ENCODE measurements around the gene ZNF117.
"Not testable (repeated sequence)": the region's sequence is repeated elsewhere in the genome, so short reads cannot be mapped to it uniquely, and the experiment has no call there.

The ZNF117 gene

GRCh38 chr7:65009394-65009793, 18.6 kb upstream of the ZNF117 start:
- H3K9me3 ChIP-seq (ENCODE audit: control insufficient read depth, low read length); H3K4me1 ChIP-seq (ENCODE audit: control insufficient read depth, insufficient read depth, low read length); H3K27me3 ChIP-seq (ENCODE audit: control insufficient read depth, insufficient read depth, low read length, poor library complexity, severe bottlenecking); H3K36me3 ChIP-seq (ENCODE audit: control insufficient read depth, insufficient read depth, low read length); H3K4me3 ChIP-seq (ENCODE audit: insufficient read depth, low read depth, low read length); H3K27ac ChIP-seq (ENCODE audit: insufficient read depth, low read depth, low read length, poor library complexity, severe bottlenecking): not testable (repeated sequence)
- WGBS, 2 experiments: 76 to 92% methylated on average over 2 of the region's 2 CpGs

GRCh38 chr7:65007036-65007435, 16.2 kb upstream of the ZNF117 start:
- not testable (repeated sequence) for H3K36me3 ChIP-seq (ENCODE audit: control insufficient read depth, insufficient read depth, low read length); H3K4me1 ChIP-seq (ENCODE audit: control insufficient read depth, insufficient read depth, low read length); H3K9me3 ChIP-seq (ENCODE audit: control insufficient read depth, low read length); H3K4me3 ChIP-seq (ENCODE audit: insufficient read depth, low read depth, low read length); H3K27ac ChIP-seq (ENCODE audit: insufficient read depth, low read depth, low read length, poor library complexity, severe bottlenecking); H3K27me3 ChIP-seq (ENCODE audit: control insufficient read depth, insufficient read depth, low read length, poor library complexity, severe bottlenecking)
- 64 to 77% methylated on average over 3 to 4 of the region's 4 CpGs for WGBS, 2 experiments

- WGBS, 2 experiments: 0 to 1% methylated on average over 33 of the region's 33 CpGs
- peak within 1 kb of the TSS; percentile 80 for H3K4me3 ChIP-seq (ENCODE audit: insufficient read depth, low read depth, low read length)
- peaks cover 12% of the 10 kb centered on the region for H3K36me3 ChIP-seq (ENCODE audit: control insufficient read depth, insufficient read depth, low read length)
- H3K9me3 ChIP-seq (ENCODE audit: control insufficient read depth, low read length): no peaks in the 10 kb centered on the region
- peak within 1 kb of the TSS; percentile 99 for H3K27ac ChIP-seq (ENCODE audit: insufficient read depth, low read depth, low read length, poor library complexity, severe bottlenecking)
- H3K27me3 ChIP-seq (ENCODE audit: control insufficient read depth, insufficient read depth, low read length, poor library complexity, severe bottlenecking): no peaks in the 10 kb centered on the region
- H3K4me1 ChIP-seq (ENCODE audit: control insufficient read depth, insufficient read depth, low read length): no peaks in the 10 kb centered on the region
Measured at GRCh38 chr7:65006094-65006992, 15.5 kb upstream of the ZNF117 start, which contains the start of gene ERV3-1. Gene ERV3-1, minus strand, starts transcription at chr7:65006687. Its CDS starts 13,661 bp downstream, at chr7:64993026.

GRCh38 chr7:65004575-65004974, 13.7 kb upstream of the ZNF117 start:
- H3K36me3 ChIP-seq (ENCODE audit: control insufficient read depth, insufficient read depth, low read length): peaks cover 18% of the 10 kb centered on the region
- no peak overlapping the region for H3K4me3 ChIP-seq (ENCODE audit: insufficient read depth, low read depth, low read length)
- WGBS, 2 experiments: 96 to 97% methylated on average over 1 of the region's 1 CpG
- no peak overlapping the region for H3K27ac ChIP-seq (ENCODE audit: insufficient read depth, low read depth, low read length, poor library complexity, severe bottlenecking)
- H3K9me3 ChIP-seq (ENCODE audit: control insufficient read depth, low read length): no peaks in the 10 kb centered on the region
- no peaks in the 10 kb centered on the region for H3K4me1 ChIP-seq (ENCODE audit: control insufficient read depth, insufficient read depth, low read length)
- H3K27me3 ChIP-seq (ENCODE audit: control insufficient read depth, insufficient read depth, low read length, poor library complexity, severe bottlenecking): no peaks in the 10 kb centered on the region

GRCh38 chr7:65002972-65003585, 12.2 kb upstream of the ZNF117 start:
- Histone ChIP-seq H3K27me3 (ENCODE audit: control insufficient read depth, insufficient read depth, low read length, poor library complexity, severe bottlenecking) (no peaks in the 10 kb centered on the region), H3K4me1 (ENCODE audit: control insufficient read depth, insufficient read depth, low read length) (no peaks in the 10 kb centered on the region), H3K4me3 (ENCODE audit: insufficient read depth, low read depth, low read length) (no peak overlapping the region), H3K36me3 (ENCODE audit: control insufficient read depth, insufficient read depth, low read length) (peaks cover 29% of the 10 kb centered on the region), H3K9me3 (ENCODE audit: control insufficient read depth, low read length) (peaks cover 5% of the 10 kb centered on the region), H3K27ac (ENCODE audit: insufficient read depth, low read depth, low read length, poor library complexity, severe bottlenecking) (no peak overlapping the region)
- 85 to 93% methylated on average over 2 of the region's 2 CpGs for WGBS, 2 experiments

- H3K9me3 ChIP-seq (ENCODE audit: control insufficient read depth, low read length): peaks cover 5% of the 10 kb centered on the region
- no peak overlapping the region for H3K27ac ChIP-seq (ENCODE audit: insufficient read depth, low read depth, low read length, poor library complexity, severe bottlenecking)
- H3K36me3 ChIP-seq (ENCODE audit: control insufficient read depth, insufficient read depth, low read length): peaks cover 29% of the 10 kb centered on the region
- no peaks in the 10 kb centered on the region for H3K27me3 ChIP-seq (ENCODE audit: control insufficient read depth, insufficient read depth, low read length, poor library complexity, severe bottlenecking)
- WGBS, 2 experiments: 0% methylated on average over 1 of the region's 1 CpG
- H3K4me3 ChIP-seq (ENCODE audit: insufficient read depth, low read depth, low read length): no peak overlapping the region
- H3K4me1 ChIP-seq (ENCODE audit: control insufficient read depth, insufficient read depth, low read length): no peaks in the 10 kb centered on the region
Measured at GRCh38 chr7:65001291-65001814, 10.5 kb upstream of the ZNF117 start.

GRCh38 chr7:64999165-65000004, 8.5 kb upstream of the ZNF117 start:
- no peak overlapping the region for H3K4me3 ChIP-seq (ENCODE audit: insufficient read depth, low read depth, low read length)
- peaks cover 29% of the 10 kb centered on the region for H3K36me3 ChIP-seq (ENCODE audit: control insufficient read depth, insufficient read depth, low read length)
- WGBS, 2 experiments: 86 to 88% methylated on average over 11 of the region's 11 CpGs

GRCh38 chr7:64998865-64999164, 8.0 kb upstream of the ZNF117 start:
- H3K36me3 ChIP-seq (ENCODE audit: control insufficient read depth, insufficient read depth, low read length): peaks cover 29% of the 10 kb centered on the region

More at GRCh38 chr7:64999165-65000004, 8.5 kb upstream of the ZNF117 start:
- H3K9me3 ChIP-seq (ENCODE audit: control insufficient read depth, low read length): peaks cover 5% of the 10 kb centered on the region
- H3K27ac ChIP-seq (ENCODE audit: insufficient read depth, low read depth, low read length, poor library complexity, severe bottlenecking): no peak overlapping the region
- no peaks in the 10 kb centered on the region for H3K4me1 ChIP-seq (ENCODE audit: control insufficient read depth, insufficient read depth, low read length)
- no peaks in the 10 kb centered on the region for H3K27me3 ChIP-seq (ENCODE audit: control insufficient read depth, insufficient read depth, low read length, poor library complexity, severe bottlenecking)

GRCh38 chr7:64997927-64998391, 7.1 kb upstream of the ZNF117 start:
- Histone ChIP-seq H3K9me3 (ENCODE audit: control insufficient read depth, low read length) (peaks cover 5% of the 10 kb centered on the region), H3K4me1 (ENCODE audit: control insufficient read depth, insufficient read depth, low read length) (no peaks in the 10 kb centered on the region), H3K4me3 (ENCODE audit: insufficient read depth, low read depth, low read length) (no peak overlapping the region), H3K27ac (ENCODE audit: insufficient read depth, low read depth, low read length, poor library complexity, severe bottlenecking) (no peak overlapping the region), H3K36me3 (ENCODE audit: control insufficient read depth, insufficient read depth, low read length) (peaks cover 33% of the 10 kb centered on the region), H3K27me3 (ENCODE audit: control insufficient read depth, insufficient read depth, low read length, poor library complexity, severe bottlenecking) (no peaks in the 10 kb centered on the region)
- WGBS, 2 experiments: 78% methylated on average over 8 of the region's 8 CpGs

More at GRCh38 chr7:64998865-64999164, 8.0 kb upstream of the ZNF117 start:
- H3K27ac ChIP-seq (ENCODE audit: insufficient read depth, low read depth, low read length, poor library complexity, severe bottlenecking): no peak overlapping the region
- 93 to 97% methylated on average over 7 of the region's 7 CpGs for WGBS, 2 experiments
- peaks cover 5% of the 10 kb centered on the region for H3K9me3 ChIP-seq (ENCODE audit: control insufficient read depth, low read length)
- H3K4me1 ChIP-seq (ENCODE audit: control insufficient read depth, insufficient read depth, low read length): no peaks in the 10 kb centered on the region
- H3K4me3 ChIP-seq (ENCODE audit: insufficient read depth, low read depth, low read length): no peak overlapping the region
- no peaks in the 10 kb centered on the region for H3K27me3 ChIP-seq (ENCODE audit: control insufficient read depth, insufficient read depth, low read length, poor library complexity, severe bottlenecking)

All from ectodermal cell (in vitro differentiated cells).